GM19023 (cell line): ENCODE measurements around the gene LYST.
"Not testable (repeated sequence)": the region's sequence is repeated elsewhere in the genome, so short reads cannot be mapped to it uniquely, and the experiment has no call there.

Experiments used
- ATAC-seq: cut with Tn5 transposase; IDR thresholded peaks from one replicate; pipeline ENCODE4 v1.9.1; 2021; ENCODE audit warnings: mild to moderate bottlenecking, moderate library complexity; ENCODE audit not compliant: unreplicated experiment

LYST gene

DNA sequence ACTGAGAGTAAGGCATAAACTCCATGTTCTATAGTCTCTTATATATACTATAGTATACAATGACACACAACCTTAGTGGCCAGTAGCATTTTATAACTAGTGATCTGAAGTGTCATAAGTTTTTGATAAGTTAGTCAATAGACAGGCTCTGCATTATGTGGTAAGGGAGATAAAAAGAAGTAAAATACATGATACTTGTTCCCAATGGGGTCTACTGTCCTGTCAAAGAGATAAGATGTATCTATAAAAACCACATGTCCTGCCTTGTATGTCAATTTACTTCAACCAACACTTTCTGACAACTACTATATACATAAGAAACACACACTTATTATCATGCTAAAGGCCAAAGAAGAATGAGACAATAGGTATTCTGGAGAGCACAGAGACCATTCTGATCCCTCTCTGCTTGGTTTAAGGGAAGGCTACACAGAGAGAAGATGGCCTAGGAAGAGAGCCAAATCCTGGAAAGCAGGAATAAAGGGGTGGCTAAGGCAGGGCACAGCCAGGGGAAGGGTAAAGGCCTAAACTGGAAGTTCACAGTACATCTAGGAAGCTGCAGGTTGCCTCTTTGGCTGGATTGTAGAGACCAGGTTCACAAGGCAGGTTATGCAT is 91.4 kb downstream of the LYST start:
- ATAC-seq: no peak

DNA sequence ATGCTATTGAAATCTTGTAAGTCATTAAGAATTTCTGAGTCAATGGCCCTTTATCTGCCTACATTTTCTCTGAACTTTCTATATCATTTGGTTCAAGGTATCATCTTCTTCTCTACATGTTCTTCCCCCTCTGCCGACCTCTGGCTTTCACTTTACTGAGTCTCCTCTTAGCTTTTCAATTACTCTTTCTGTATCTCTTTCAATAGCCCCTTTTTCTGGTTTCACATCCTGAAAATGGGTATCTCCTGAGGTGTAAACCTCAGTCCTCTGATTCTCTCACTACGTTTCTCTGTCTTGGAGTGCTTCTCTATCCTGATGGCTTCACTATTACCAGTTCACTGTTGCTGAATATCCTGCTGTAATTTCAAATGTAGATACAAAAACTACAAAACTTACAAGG is 98.9 kb downstream of the LYST start:
- peak; percentile 85 for ATAC-seq

GRCh38 chr1:235766794-235767285 is 99.9 kb downstream of the LYST start:
- ATAC-seq: no peak

DNA sequence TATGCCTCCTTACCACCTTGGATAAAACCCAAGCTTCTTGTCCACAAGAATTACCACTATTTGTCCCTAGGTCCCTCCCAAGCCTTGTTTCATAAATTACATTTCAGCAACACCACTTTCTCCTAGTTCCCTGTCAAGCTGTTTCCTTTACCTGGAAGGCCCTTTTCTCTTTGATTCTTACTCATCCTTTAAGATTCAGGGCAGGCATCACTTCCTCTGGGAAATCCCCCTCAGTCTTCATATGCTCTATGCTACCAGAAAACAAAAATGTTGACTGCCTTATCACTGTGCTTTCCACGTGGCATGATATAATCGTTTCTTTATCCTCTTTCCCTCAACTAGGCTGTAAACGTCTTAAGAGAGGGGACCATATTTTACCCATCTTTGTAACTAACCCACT is 102.7 kb downstream of the LYST start:
- no peak for ATAC-seq

DNA sequence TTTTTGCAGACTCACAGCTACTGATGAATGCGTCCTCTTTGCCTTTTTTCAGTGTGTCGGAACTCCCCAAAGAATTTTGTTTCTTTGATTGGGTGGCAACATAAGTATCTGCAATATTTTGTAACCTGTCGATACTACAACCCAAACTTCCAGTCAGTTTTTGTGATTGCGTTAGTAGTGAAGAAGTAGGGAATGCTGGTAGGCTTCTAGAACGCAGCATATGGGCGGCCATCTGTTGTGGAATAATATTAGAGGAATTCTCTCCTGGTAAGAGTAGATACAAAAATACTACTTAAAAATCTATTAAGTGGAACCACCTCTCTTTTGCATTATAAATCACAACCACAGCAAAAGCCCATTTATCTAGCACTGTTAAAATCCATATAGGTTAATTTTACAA is 107.4 kb downstream of the LYST start:
- no peak for ATAC-seq

DNA sequence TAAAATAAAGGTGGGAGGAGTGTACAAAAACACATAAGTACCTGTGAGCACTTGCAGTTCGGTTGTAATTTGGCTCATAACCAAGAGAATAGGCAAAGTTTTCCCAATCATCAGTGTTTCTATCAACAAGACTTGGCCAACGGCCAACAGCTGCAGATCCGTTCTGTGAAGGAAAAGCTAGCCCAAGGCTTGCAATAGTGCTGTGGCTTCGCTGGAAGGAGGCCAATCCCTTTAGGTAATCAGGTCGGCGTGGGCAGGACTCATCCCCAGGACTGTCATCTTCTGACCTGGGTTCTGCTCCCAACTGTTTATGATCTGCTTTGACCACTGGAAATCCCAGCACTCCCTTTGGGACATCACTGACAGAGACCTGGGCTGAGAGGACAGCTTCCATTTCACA is 107.8 kb downstream of the LYST start:
- ATAC-seq: no peak

DNA sequence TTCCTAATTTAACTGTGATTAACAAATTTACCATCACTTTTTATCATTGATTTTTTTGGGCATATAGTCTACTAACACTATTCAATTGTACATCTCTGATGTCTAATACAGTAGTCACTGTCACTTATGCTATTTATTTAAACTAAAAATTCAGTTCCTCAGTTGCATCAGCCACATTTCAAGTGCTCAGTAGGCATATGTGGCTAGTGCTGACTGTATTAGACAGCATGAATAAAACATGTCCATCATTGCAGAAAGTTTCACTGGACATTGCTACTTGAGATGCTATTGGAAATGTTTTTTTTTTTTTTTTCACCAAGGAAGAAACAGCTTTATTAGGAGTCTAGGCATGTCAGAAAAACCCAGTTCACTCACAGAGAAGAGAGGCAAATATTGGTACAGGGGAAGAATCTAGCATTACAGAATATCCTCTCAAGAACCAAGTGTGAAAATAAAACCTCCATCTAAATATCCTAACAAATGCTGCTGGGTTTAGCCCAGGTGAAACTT is 109.1 kb downstream of the LYST start:
- no peak for ATAC-seq

DNA sequence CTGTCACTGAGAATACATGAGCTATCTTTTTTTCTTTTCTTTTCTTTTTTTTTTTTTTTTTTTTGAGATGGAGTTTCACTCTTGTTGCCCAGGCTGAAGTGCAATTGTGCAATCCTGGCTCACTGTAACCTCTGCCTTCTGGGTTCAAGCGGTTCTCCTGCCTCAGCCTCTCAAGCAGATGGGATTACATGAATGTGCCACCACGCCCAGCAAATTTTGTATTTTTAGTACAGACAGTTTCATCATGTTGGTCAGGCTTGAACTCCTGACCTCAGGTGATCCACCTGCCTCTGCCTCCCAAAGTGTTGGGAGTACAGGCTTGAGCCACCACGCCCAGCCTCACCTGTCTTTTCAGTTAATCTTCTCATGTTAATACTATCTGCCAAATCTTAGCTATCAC is 112.5 kb downstream of the LYST start:
- not testable (repeated sequence) for ATAC-seq

GRCh38 chr1:235749755-235750300 is 116.9 kb downstream of the LYST start:
- no peak for ATAC-seq

DNA sequence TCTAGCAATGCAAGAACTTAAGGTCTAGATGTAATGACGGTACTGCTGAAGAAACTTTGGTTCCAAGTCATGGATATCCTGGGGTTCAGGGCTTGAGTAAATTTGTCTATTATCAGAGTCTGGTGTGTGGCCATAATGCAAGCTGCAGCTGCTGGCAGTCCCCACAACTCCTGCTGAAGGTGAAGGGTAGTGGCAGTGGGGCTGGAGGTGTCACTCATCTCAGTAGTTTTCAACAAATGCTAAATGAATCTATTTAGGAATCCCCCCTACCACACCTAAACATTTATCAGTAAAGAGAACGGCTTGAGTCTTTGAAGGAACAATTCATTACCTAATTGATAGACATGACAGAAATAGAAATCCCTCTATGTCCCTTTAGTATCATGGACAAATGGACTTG is 118.0 kb downstream of the LYST start:
- no peak for ATAC-seq

GRCh38 chr1:235746245-235746644 is 120.5 kb downstream of the LYST start:
- ATAC-seq: no peak

- no peak for ATAC-seq
Observed at GRCh38 chr1:235745503-235746136, 121.1 kb downstream of the LYST start.

DNA sequence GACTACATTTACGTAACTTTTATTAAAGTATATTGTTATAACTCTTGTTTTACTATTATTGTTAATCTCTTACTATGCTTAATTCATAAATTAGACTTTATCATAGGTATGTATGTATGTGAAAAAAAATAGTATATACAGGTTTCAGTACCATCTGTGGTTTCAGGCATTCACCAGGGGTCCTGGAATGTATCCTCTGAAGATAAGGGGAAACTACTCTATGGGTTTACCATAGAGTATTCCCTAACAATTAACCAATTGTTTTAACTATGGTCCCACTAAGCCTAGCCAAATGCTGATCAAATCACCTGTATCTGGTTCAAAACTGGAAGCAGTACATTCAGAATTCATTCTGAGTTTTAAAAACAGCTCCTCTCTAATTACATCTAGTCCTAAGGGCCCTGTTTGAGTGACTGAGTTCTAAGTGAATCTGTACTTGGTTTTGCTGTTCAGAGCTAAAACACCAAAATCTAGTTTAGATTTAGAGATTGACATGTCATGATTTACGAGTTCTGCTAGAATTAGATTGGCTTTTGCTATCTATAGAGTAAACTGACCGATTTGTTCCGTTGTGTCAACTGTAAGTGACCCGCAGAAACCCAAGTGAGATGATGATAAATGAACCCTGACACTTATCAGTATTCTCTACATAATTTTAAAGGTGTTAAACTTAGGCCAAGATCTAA is 123.6 kb downstream of the LYST start:
- no peak for ATAC-seq

DNA sequence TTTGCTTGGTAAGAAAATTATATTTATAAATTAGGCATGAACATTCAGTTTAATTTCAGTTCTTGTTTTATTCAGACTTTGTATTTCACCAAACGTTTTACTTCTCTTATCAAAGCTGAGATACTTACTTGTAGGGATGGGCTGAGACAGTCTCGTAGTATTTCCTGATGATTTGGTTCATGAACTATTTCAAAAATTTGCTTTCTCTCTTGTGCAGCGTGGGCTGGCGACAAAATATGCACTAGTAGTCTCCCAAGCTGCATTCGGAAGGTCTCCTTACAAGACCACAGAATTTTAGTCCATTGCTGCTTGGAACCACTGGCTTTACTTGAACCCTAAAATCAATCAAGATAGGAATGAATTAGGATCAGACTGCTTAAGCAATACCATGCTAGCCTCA is 125.4 kb downstream of the LYST start:
- no peak for ATAC-seq

- no peak for ATAC-seq
Observed at GRCh38 chr1:235739631-235740030, 127.1 kb downstream of the LYST start.

DNA sequence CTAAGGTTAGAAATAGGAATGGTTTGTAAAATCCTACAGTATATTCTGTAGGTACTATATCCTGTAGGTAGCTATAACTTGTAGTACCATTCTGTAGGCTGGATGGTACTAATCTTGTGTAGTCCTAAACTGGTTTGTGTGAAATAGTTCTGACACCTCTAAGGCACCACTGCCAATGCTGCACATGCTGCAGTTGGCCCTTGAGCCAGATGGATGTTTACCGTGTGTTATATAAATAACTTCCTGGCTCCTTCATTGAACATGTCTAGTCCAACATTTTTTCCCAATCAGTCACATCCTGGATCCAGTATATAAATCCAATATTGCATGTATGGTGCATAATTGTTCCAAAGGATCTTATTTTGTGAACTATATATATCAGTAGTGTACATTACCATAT is 127.6 kb downstream of the LYST start:
- no peak for ATAC-seq

DNA sequence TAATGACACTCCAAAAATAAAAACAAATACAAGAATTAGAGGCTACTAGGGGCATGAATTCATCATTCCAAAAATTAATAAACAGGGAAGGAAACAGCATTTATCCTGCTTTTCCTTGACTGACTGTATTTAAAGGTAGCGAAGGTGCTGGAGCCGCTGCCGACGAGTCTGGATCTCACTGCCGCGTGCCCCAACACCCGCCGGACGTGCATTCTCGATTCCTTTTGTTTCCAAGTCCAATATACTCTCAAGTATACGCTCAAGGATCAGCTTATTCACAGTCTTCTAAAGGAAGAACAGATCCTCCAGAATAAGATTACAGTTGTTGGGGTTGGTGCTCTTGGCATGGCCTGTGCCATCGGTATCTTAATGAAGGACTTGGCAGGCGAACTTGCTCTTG is 129.0 kb downstream of the LYST start:
- no peak for ATAC-seq

GRCh38 chr1:235736263-235736662 is 130.4 kb downstream of the LYST start:
- no peak for ATAC-seq

GRCh38 chr1:235735621-235736020 is 131.1 kb downstream of the LYST start:
- ATAC-seq: no peak

GRCh38 chr1:235734335-235734734 is 132.4 kb downstream of the LYST start:
- no peak for ATAC-seq

GRCh38 chr1:235730007-235730406 is 136.7 kb downstream of the LYST start:
- no peak for ATAC-seq

DNA sequence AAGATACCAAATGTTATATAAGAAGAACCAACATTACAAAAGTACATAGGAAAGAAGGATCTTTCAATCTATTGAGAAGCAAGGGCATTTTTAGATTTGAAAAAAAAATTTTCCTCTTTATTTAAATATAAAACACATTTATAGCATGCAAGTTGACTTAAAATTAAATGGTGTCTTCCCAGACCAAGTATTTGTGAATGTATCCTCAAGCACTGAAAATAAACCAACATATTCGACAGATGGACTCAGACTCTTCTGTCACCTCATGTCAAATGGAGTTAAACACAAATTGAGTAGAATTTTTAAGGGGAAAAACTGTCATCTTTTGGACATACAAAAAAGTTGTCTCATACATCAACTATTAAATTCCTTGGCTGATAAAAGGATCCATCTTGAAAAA is 140.1 kb downstream of the LYST start:
- no peak for ATAC-seq
